Measurements from ENCODE around the gene ATOSB. TPM values are rescaled to one million over a fixed set of nuclear protein-coding genes. Genes with fewer than 3 reads are reported as not detected.
A peak's percentile ranks its signal among the peaks of the same experiment; 100 is the strongest.

ATOSB gene
- total and polyA plus RNA-seq, 4 donors = 2.8 to 29.8 (median 5.6) TPM

DNA sequence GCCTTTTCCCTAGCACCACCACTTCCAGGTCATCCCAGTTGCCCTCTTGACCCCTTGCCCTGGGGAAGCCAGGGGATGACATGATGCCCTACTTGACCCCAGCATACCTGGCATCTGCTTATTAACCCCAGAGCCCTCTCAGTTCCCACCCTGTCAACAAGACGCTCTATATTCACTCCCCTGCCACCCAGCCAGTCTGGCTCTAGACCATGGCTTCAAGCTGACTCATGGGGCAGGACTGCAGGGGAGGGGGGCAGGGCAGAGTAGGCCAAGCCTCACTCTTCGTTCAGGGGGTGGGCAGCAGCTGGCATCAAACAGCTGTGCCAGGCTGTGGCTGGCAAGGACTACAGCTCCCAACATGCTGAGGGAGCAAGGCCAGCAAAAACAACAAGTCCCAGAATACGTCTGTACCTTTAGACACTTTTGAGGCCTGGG lies 5.3 kb downstream of the ATOSB start:
- H3K27ac ChIP-seq (ENCODE audit: low read depth in 1 of 2, low read length in 2 of 2) = no peak overlapping the region
- TF ChIP-seq HNF4A (conservative IDR thresholded peaks at IDR 0.05) = no peak
- TF ChIP-seq RXRA (IDR thresholded peaks at IDR 0.05) = peak in 1 of 2 donors; percentile 51
- TF ChIP-seq ZBTB33 (IDR thresholded peaks at IDR 0.05) = no peak
- TF ChIP-seq NR2F2 (IDR thresholded peaks at IDR 0.05) = peak; percentile 30
- H3K4me1 ChIP-seq (ENCODE audit: control insufficient read depth in 4 of 4, insufficient read depth in 4 of 4, low read length in 3 of 4) = peaks cover 19 to 53% (median 40%) of the 10 kb centered on the region in 4 donors
- 41% methylated on average over 3 of the region's 3 CpGs for WGBS
- no peaks in the 10 kb centered on the region for H3K9me3 ChIP-seq (ENCODE audit: control insufficient read depth in 4 of 4, low read length in 3 of 4)
- H3K9ac ChIP-seq (ENCODE audit: low read depth in 1 of 2, low read length in 2 of 2) = peak overlapping the region; percentile 62 to 81
- H3K36me3 ChIP-seq (ENCODE audit: control insufficient read depth in 4 of 4, insufficient read depth in 3 of 4, low read depth in 1 of 4, low read length in 3 of 4) = peaks cover 6 to 28% (median 13%) of the 10 kb centered on the region in 4 donors
- DNase-seq (ENCODE audit: low spot score) = peak; percentile 70
- no peaks in the 10 kb centered on the region for H3K27me3 ChIP-seq (ENCODE audit: control insufficient read depth in 4 of 4, insufficient read depth in 4 of 4, low read length in 3 of 4)
- H3K4me3 ChIP-seq (ENCODE audit: low read depth in 1 of 3, low read length in 3 of 3) = peak overlapping the region in 1 of 3 donors; percentile 80

DNA sequence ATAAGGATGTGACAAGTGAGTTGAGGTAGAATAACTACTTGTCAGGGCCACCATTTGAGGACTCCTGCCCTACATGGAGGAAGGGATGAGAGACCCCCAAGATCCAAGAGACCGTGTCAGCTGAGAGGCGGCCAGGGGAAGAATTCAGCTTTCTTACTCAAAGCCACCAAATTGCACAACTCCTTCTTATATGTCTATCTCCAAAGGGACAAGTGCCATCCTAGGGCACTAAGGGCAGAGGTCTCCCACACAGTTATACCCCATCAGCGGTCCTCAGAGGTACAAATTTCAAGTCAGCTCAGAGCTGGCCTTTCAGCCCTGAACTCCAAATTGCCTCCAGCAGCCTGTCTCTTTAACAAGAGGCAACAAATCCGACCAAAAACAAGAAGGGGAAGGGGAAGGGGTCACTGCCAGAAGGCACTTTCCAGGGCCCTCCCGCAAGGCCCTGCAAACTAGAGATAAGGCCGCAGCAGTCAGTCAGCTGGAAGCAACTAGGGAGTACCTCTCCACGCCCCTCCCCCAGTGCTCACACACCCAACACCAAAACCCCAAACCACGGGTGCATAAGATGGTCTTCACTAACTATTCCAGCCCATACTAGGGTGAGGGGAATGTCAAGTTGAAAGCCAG lies 6.6 kb downstream of the ATOSB start:
- H3K27me3 ChIP-seq (ENCODE audit: control insufficient read depth in 4 of 4, insufficient read depth in 4 of 4, low read length in 3 of 4) = no peaks in the 10 kb centered on the region
- WGBS = 65% methylated on average over 8 of the region's 8 CpGs
- H3K27ac ChIP-seq (ENCODE audit: low read depth in 1 of 2, low read length in 2 of 2) = no peak overlapping the region
- no peak overlapping the region for H3K4me3 ChIP-seq (ENCODE audit: low read depth in 1 of 3, low read length in 3 of 3)
- no peaks in the 10 kb centered on the region for H3K9me3 ChIP-seq (ENCODE audit: control insufficient read depth in 4 of 4, low read length in 3 of 4)
- TF ChIP-seq NR2F2 (IDR thresholded peaks at IDR 0.05) = no peak
- TF ChIP-seq, protein P1, sequence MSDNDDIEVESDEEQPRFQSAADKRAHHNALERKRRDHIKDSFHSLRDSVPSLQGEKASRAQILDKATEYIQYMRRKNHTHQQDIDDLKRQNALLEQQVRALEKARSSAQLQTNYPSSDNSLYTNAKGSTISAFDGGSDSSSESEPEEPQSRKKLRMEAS (IDR thresholded peaks at IDR 0.05) = no peak
- TF ChIP-seq SP1 (IDR thresholded peaks at IDR 0.05) = no peak
- no peak for TF ChIP-seq JUND (IDR thresholded peaks at IDR 0.05)
- TF ChIP-seq, protein P2, sequence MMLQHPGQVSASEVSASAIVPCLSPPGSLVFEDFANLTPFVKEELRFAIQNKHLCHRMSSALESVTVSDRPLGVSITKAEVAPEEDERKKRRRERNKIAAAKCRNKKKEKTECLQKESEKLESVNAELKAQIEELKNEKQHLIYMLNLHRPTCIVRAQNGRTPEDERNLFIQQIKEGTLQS (IDR thresholded peaks at IDR 0.05) = no peak
- no peak for TF ChIP-seq HNF4A (conservative IDR thresholded peaks at IDR 0.05)
- TF ChIP-seq HNF4G (IDR thresholded peaks at IDR 0.05) = no peak
- no peak for TF ChIP-seq FOXA2 (IDR thresholded peaks at IDR 0.05)
- no peak for TF ChIP-seq RXRA (IDR thresholded peaks at IDR 0.05)
- TF ChIP-seq TAF1 (conservative IDR thresholded peaks at IDR 0.05) = no peak
- no peak for TF ChIP-seq FOXA1 (IDR thresholded peaks at IDR 0.05)
- no peak for TF ChIP-seq RAD21 (IDR thresholded peaks at IDR 0.05)
- no peak for TF ChIP-seq GABPA (IDR thresholded peaks at IDR 0.05 in 1 of 2, conservative IDR thresholded peaks at IDR 0.05 in 1 of 2)
- no peak for TF ChIP-seq REST (IDR thresholded peaks at IDR 0.05)
- TF ChIP-seq, protein P3, sequence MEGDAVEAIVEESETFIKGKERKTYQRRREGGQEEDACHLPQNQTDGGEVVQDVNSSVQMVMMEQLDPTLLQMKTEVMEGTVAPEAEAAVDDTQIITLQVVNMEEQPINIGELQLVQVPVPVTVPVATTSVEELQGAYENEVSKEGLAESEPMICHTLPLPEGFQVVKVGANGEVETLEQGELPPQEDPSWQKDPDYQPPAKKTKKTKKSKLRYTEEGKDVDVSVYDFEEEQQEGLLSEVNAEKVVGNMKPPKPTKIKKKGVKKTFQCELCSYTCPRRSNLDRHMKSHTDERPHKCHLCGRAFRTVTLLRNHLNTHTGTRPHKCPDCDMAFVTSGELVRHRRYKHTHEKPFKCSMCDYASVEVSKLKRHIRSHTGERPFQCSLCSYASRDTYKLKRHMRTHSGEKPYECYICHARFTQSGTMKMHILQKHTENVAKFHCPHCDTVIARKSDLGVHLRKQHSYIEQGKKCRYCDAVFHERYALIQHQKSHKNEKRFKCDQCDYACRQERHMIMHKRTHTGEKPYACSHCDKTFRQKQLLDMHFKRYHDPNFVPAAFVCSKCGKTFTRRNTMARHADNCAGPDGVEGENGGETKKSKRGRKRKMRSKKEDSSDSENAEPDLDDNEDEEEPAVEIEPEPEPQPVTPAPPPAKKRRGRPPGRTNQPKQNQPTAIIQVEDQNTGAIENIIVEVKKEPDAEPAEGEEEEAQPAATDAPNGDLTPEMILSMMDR (IDR thresholded peaks at IDR 0.05; ENCODE audit: low read depth, low read length, missing input control) = no peak
- no peak for TF ChIP-seq EGR1 (IDR thresholded peaks at IDR 0.05; ENCODE audit: low read depth in 2 of 2)
- TF ChIP-seq ZBTB33 (IDR thresholded peaks at IDR 0.05) = no peak
- no peak for TF ChIP-seq YY1 (IDR thresholded peaks at IDR 0.05)
- peak; percentile 86 for DNase-seq (ENCODE audit: low spot score)
- H3K36me3 ChIP-seq (ENCODE audit: control insufficient read depth in 4 of 4, insufficient read depth in 3 of 4, low read depth in 1 of 4, low read length in 3 of 4) = peaks cover 6 to 36% (median 13%) of the 10 kb centered on the region in 4 donors
- no peak overlapping the region for H3K9ac ChIP-seq (ENCODE audit: low read depth in 1 of 2, low read length in 2 of 2)
- H3K4me1 ChIP-seq (ENCODE audit: control insufficient read depth in 4 of 4, insufficient read depth in 4 of 4, low read length in 3 of 4) = peaks cover 15 to 40% (median 31%) of the 10 kb centered on the region in 4 donors

Data from liver (tissue), 9 donors.